ENCODE data around the gene PPM1E. TPM values are rescaled to one million over a fixed set of nuclear protein-coding genes. Genes with fewer than 3 reads are reported as not detected.
"Not testable (repeated sequence)": the region's sequence is repeated elsewhere in the genome, so short reads cannot be mapped to it uniquely, and the experiment has no call there.

Gene PPM1E
- total and polyA plus RNA-seq, 5 donors from 2014 or later, result not detected

GRCh38 chr17:58783380-58783779 lies 27.7 kb downstream of the PPM1E start:
- Mint-ChIP-seq H3K9me3 (no peaks in the 10 kb centered on the region), H3K36me3 (no peaks in the 10 kb centered on the region), H3K27ac (no peak overlapping the region), H3K4me3 (no peak overlapping the region), H3K4me1 (no peaks in the 10 kb centered on the region), H3K27me3 (peaks cover 10% of the 10 kb centered on the region)
- Histone ChIP-seq H3K27me3 (ENCODE audit: control insufficient read depth, insufficient read depth, low read length) (peaks cover 4% of the 10 kb centered on the region), H3K4me1 (ENCODE audit: control insufficient read depth, insufficient read depth, low read length, poor library complexity, severe bottlenecking) (no peaks in the 10 kb centered on the region), H3K4me3 (ENCODE audit: low read depth, low read length) (no peak overlapping the region), H3K9me3 (ENCODE audit: control insufficient read depth in 2 of 2, low read length in 2 of 2) (no peaks in the 10 kb centered on the region), H3K36me3 (ENCODE audit: control insufficient read depth, insufficient read depth, low read length) (no peaks in the 10 kb centered on the region), H3K27ac (ENCODE audit: insufficient read depth, low read length, poor library complexity, severe bottlenecking) (no peak overlapping the region)
- no peak for DNase-seq
- ATAC-seq (ENCODE audit: low read depth in 2 of 2), result no peak

DNA sequence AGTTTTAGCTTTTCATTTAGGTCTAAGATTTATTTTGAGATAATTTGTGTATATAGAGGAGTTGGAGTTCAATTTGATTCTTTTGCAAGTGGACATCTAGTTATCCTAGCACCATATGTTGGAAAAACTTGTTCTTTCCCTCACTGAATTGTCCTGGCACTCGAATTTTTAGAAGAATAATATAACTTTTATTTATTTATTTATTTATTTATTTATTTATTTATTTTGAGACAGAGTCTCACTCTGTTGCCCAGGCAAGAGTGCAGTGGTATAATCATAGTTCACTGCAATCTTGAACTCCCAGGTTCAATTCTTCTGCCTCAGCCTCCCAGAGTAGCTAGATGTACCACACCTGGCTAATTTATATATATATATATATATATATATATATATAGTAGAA lies 29.4 kb downstream of the PPM1E start:
- ATAC-seq (ENCODE audit: low read depth in 2 of 2), result no peak
- Mint-ChIP-seq H3K27me3 (peaks cover 8% of the 10 kb centered on the region), H3K27ac (no peak overlapping the region), H3K36me3 (no peaks in the 10 kb centered on the region), H3K9me3 (no peaks in the 10 kb centered on the region), H3K4me3 (no peak overlapping the region), H3K4me1 (no peaks in the 10 kb centered on the region)
- no peak for DNase-seq
- H3K27me3 ChIP-seq (ENCODE audit: control insufficient read depth, insufficient read depth, low read length), result peaks cover 6% of the 10 kb centered on the region
- H3K9me3 ChIP-seq (ENCODE audit: control insufficient read depth in 2 of 2, low read length in 2 of 2), result no peaks in the 10 kb centered on the region
- no peak overlapping the region for H3K27ac ChIP-seq (ENCODE audit: insufficient read depth, low read length, poor library complexity, severe bottlenecking)
- H3K36me3 ChIP-seq (ENCODE audit: control insufficient read depth, insufficient read depth, low read length), result no peaks in the 10 kb centered on the region
- H3K4me1 ChIP-seq (ENCODE audit: control insufficient read depth, insufficient read depth, low read length, poor library complexity, severe bottlenecking), result no peaks in the 10 kb centered on the region
- no peak overlapping the region for H3K4me3 ChIP-seq (ENCODE audit: low read depth, low read length)

- Mint-ChIP-seq H3K4me1 (no peaks in the 10 kb centered on the region), H3K4me3 (no peak overlapping the region), H3K27ac (no peak overlapping the region), H3K9me3 (no peaks in the 10 kb centered on the region), H3K27me3 (peaks cover 12% of the 10 kb centered on the region), H3K36me3 (no peaks in the 10 kb centered on the region)
- ATAC-seq (ENCODE audit: low read depth in 2 of 2) (no peak), DNase-seq (no peak)
- no peak overlapping the region for H3K27ac ChIP-seq (ENCODE audit: insufficient read depth, low read length, poor library complexity, severe bottlenecking)
- H3K27me3 ChIP-seq (ENCODE audit: control insufficient read depth, insufficient read depth, low read length), result peaks cover 6% of the 10 kb centered on the region
- no peaks in the 10 kb centered on the region for H3K9me3 ChIP-seq (ENCODE audit: control insufficient read depth in 2 of 2, low read length in 2 of 2)
- no peaks in the 10 kb centered on the region for H3K4me1 ChIP-seq (ENCODE audit: control insufficient read depth, insufficient read depth, low read length, poor library complexity, severe bottlenecking)
- no peaks in the 10 kb centered on the region for H3K36me3 ChIP-seq (ENCODE audit: control insufficient read depth, insufficient read depth, low read length)
- H3K4me3 ChIP-seq (ENCODE audit: low read depth, low read length), result no peak overlapping the region
These were observed 31.1 kb downstream of the PPM1E start for GRCh38 chr17:58786586-58787295.

DNA sequence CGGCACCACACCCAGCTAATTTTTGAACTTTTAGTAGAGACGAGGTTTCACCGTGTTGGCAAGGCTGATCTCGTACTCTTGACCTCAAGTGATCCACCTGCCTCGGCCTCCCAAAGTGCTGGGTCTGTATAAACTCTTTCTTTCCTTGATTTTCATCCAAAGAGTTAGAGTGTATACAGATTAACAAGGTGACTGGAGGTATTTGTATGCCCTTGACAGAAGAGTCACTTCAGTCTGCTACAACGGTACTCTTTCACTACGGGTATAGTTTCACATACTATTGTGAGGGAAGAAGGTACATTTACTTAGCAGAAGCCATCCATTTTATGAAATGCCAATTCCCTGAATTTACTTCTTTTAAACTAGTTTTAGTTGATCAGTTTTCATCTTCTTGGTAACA lies 32.5 kb downstream of the PPM1E start:
- H3K27ac ChIP-seq (ENCODE audit: insufficient read depth, low read length, poor library complexity, severe bottlenecking), result no peak overlapping the region
- H3K9me3 ChIP-seq (ENCODE audit: control insufficient read depth in 2 of 2, low read length in 2 of 2), result no peaks in the 10 kb centered on the region
- Mint-ChIP-seq H3K27me3 (peaks cover 12% of the 10 kb centered on the region), H3K27ac (no peak overlapping the region), H3K36me3 (no peaks in the 10 kb centered on the region), H3K4me3 (no peak overlapping the region), H3K9me3 (no peaks in the 10 kb centered on the region), H3K4me1 (no peaks in the 10 kb centered on the region)
- H3K36me3 ChIP-seq (ENCODE audit: control insufficient read depth, insufficient read depth, low read length), result no peaks in the 10 kb centered on the region
- H3K27me3 ChIP-seq (ENCODE audit: control insufficient read depth, insufficient read depth, low read length), result peaks cover 4% of the 10 kb centered on the region
- DNase-seq (no peak), ATAC-seq (ENCODE audit: low read depth in 2 of 2) (no peak)
- no peaks in the 10 kb centered on the region for H3K4me1 ChIP-seq (ENCODE audit: control insufficient read depth, insufficient read depth, low read length, poor library complexity, severe bottlenecking)
- H3K4me3 ChIP-seq (ENCODE audit: low read depth, low read length), result no peak overlapping the region

- Histone ChIP-seq H3K9me3 (ENCODE audit: control insufficient read depth in 2 of 2, low read length in 2 of 2) (no peaks in the 10 kb centered on the region), H3K36me3 (ENCODE audit: control insufficient read depth, insufficient read depth, low read length) (no peaks in the 10 kb centered on the region), H3K27me3 (ENCODE audit: control insufficient read depth, insufficient read depth, low read length) (peaks cover 4% of the 10 kb centered on the region), H3K27ac (ENCODE audit: insufficient read depth, low read length, poor library complexity, severe bottlenecking) (no peak overlapping the region), H3K4me1 (ENCODE audit: control insufficient read depth, insufficient read depth, low read length, poor library complexity, severe bottlenecking) (no peaks in the 10 kb centered on the region), H3K4me3 (ENCODE audit: low read depth, low read length) (no peak overlapping the region)
- Mint-ChIP-seq H3K27ac (no peak overlapping the region), H3K9me3 (no peaks in the 10 kb centered on the region), H3K4me3 (no peak overlapping the region), H3K36me3 (no peaks in the 10 kb centered on the region), H3K27me3 (peaks cover 12% of the 10 kb centered on the region), H3K4me1 (no peaks in the 10 kb centered on the region)
- ATAC-seq (ENCODE audit: low read depth in 2 of 2), result no peak
- DNase-seq, result no peak
These were observed 33.5 kb downstream of the PPM1E start for GRCh38 chr17:58789160-58789559.

DNA sequence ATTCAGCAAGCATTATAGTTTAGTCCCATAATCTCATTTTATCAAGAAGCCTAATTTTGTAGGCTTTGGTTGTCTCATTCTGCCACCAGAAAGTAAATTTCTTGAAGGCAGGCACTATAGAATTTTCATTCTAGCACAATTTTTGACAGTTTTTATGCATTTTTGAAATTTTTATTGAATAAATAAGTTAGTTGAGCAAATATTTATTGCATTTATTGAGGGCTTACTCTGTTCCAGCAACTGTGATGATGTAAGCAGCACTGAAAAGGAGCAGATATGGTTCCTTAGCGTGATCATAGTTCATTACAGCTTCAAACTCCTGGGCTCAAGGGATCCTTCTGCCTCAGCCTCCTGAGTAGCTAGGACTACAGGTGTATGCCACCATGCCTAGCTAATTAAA lies 34.2 kb downstream of the PPM1E start:
- ATAC-seq (ENCODE audit: low read depth in 2 of 2), result no peak
- H3K27me3 Mint-ChIP-seq, result peaks cover 12% of the 10 kb centered on the region
- H3K4me3 ChIP-seq (ENCODE audit: low read depth, low read length), result no peak overlapping the region
- H3K27me3 ChIP-seq (ENCODE audit: control insufficient read depth, insufficient read depth, low read length), result peaks cover 4% of the 10 kb centered on the region
- peaks cover 0 to 5% (median 0%) of the 10 kb centered on the region in 7 donors for H3K9me3 Mint-ChIP-seq
- H3K36me3 Mint-ChIP-seq, result no peaks in the 10 kb centered on the region
- no peak overlapping the region for H3K27ac ChIP-seq (ENCODE audit: insufficient read depth, low read length, poor library complexity, severe bottlenecking)
- H3K4me1 ChIP-seq (ENCODE audit: control insufficient read depth, insufficient read depth, low read length, poor library complexity, severe bottlenecking), result no peaks in the 10 kb centered on the region
- DNase-seq, result no peak
- no peaks in the 10 kb centered on the region for H3K4me1 Mint-ChIP-seq
- no peak overlapping the region for H3K27ac Mint-ChIP-seq
- no peak overlapping the region for H3K4me3 Mint-ChIP-seq
- no peaks in the 10 kb centered on the region for H3K9me3 ChIP-seq (ENCODE audit: control insufficient read depth in 2 of 2, low read length in 2 of 2)
- H3K36me3 ChIP-seq (ENCODE audit: control insufficient read depth, insufficient read depth, low read length), result no peaks in the 10 kb centered on the region

- H3K9me3 Mint-ChIP-seq; H3K4me3 Mint-ChIP-seq; H3K27me3 ChIP-seq (ENCODE audit: control insufficient read depth, insufficient read depth, low read length); H3K4me1 Mint-ChIP-seq; ATAC-seq (ENCODE audit: low read depth in 2 of 2); DNase-seq; H3K9me3 ChIP-seq (ENCODE audit: control insufficient read depth in 2 of 2, low read length in 2 of 2); H3K27ac ChIP-seq (ENCODE audit: insufficient read depth, low read length, poor library complexity, severe bottlenecking); H3K4me1 ChIP-seq (ENCODE audit: control insufficient read depth, insufficient read depth, low read length, poor library complexity, severe bottlenecking); H3K36me3 ChIP-seq (ENCODE audit: control insufficient read depth, insufficient read depth, low read length); H3K36me3 Mint-ChIP-seq; H3K27ac Mint-ChIP-seq; H3K4me3 ChIP-seq (ENCODE audit: low read depth, low read length): not testable (repeated sequence)
- H3K27me3 Mint-ChIP-seq, result peaks cover 12% of the 10 kb centered on the region
These were observed 38.9 kb downstream of the PPM1E start for GRCh38 chr17:58794508-58794907.

DNA sequence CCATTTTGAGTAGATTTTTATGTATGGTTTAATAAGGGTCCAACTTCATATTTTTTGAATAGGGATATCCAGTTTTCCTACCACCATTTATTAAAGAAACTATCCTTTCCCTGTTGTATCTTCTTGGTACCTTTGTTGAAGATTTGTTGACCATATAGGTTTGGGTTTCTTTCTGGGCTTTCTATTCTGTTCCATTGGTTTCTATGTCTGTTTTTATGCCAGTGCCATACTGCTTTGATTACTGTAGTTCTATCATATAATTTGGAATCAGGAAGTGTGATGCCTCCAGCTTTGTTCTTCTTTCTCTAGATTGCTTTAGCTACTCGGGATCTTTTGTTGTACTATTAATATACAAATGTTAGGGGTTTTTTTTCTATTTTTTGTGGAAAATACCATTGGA lies 46.5 kb downstream of the PPM1E start:
- H3K27ac Mint-ChIP-seq, result no peak overlapping the region
- H3K36me3 Mint-ChIP-seq, result no peaks in the 10 kb centered on the region
- DNase-seq, result no peak
- Histone ChIP-seq H3K4me1 (ENCODE audit: control insufficient read depth, insufficient read depth, low read length, poor library complexity, severe bottlenecking) (no peaks in the 10 kb centered on the region), H3K27ac (ENCODE audit: insufficient read depth, low read length, poor library complexity, severe bottlenecking) (no peak overlapping the region), H3K27me3 (ENCODE audit: control insufficient read depth, insufficient read depth, low read length) (no peaks in the 10 kb centered on the region), H3K36me3 (ENCODE audit: control insufficient read depth, insufficient read depth, low read length) (no peaks in the 10 kb centered on the region), H3K9me3 (ENCODE audit: control insufficient read depth in 2 of 2, low read length in 2 of 2) (no peaks in the 10 kb centered on the region), H3K4me3 (ENCODE audit: low read depth, low read length) (no peak overlapping the region)
- H3K9me3 Mint-ChIP-seq, result peaks cover 0 to 7% (median 0%) of the 10 kb centered on the region in 7 donors
- H3K27me3 Mint-ChIP-seq, result peaks cover 48% of the 10 kb centered on the region
- no peak for ATAC-seq (ENCODE audit: low read depth in 2 of 2)
- no peaks in the 10 kb centered on the region for H3K4me1 Mint-ChIP-seq
- no peak overlapping the region for H3K4me3 Mint-ChIP-seq

Data from CD4-positive, CD25-positive, alpha-beta regulatory T cell (primary cell).